Mucosa of stomach (tissue), 1 donor: ENCODE measurements around the gene CNTNAP5.

ENCODE experiments used
- H3K27me3 ChIP-seq: one replicate; pipeline ENCODE4 v1.7.0; 2013; ENCODE audit warnings: mild to moderate bottlenecking, low read length; ENCODE audit not compliant: control insufficient read depth, insufficient read depth
- H3K36me3 ChIP-seq: one replicate; pipeline ENCODE4 v1.7.0; 2013; ENCODE audit warnings: low read length; ENCODE audit not compliant: control insufficient read depth, insufficient read depth
- H3K4me1 ChIP-seq: one replicate; pipeline ENCODE4 v1.7.0; 2013; ENCODE audit warnings: mild to moderate bottlenecking, low read length; ENCODE audit not compliant: control insufficient read depth, insufficient read depth
- H3K4me3 ChIP-seq: one replicate; pipeline ENCODE4 v1.7.0; 2013; ENCODE audit warnings: low read length
- H3K9ac ChIP-seq: one replicate; pipeline ENCODE4 v1.7.0; 2013; ENCODE audit warnings: mild to moderate bottlenecking, low read length, moderate library complexity
- H3K9me3 ChIP-seq: one replicate; pipeline ENCODE4 v1.7.0; 2013; ENCODE audit warnings: mild to moderate bottlenecking, low read length, moderate library complexity; ENCODE audit not compliant: control insufficient read depth
- donor health status: Pancreatic carcinoma.

CNTNAP5 gene

GRCh38 chr2:124559236-124559635 lies 534.1 kb downstream of the CNTNAP5 start:
- Histone ChIP-seq H3K36me3 (no peaks in the 10 kb centered on the region), H3K27me3 (no peaks in the 10 kb centered on the region), H3K9ac (no peak overlapping the region), H3K4me1 (no peaks in the 10 kb centered on the region), H3K9me3 (no peaks in the 10 kb centered on the region), H3K4me3 (no peak overlapping the region)

GRCh38 chr2:124560592-124561112 lies 535.6 kb downstream of the CNTNAP5 start:
- no peaks in the 10 kb centered on the region for H3K36me3 ChIP-seq
- no peak overlapping the region for H3K9ac ChIP-seq
- H3K9me3 ChIP-seq: no peaks in the 10 kb centered on the region
- no peaks in the 10 kb centered on the region for H3K4me1 ChIP-seq
- H3K4me3 ChIP-seq: no peak overlapping the region
- no peaks in the 10 kb centered on the region for H3K27me3 ChIP-seq

- Histone ChIP-seq H3K27me3 (no peaks in the 10 kb centered on the region), H3K9me3 (no peaks in the 10 kb centered on the region), H3K36me3 (no peaks in the 10 kb centered on the region), H3K9ac (no peak overlapping the region), H3K4me1 (no peaks in the 10 kb centered on the region), H3K4me3 (no peak overlapping the region)
These were observed 536.4 kb downstream of the CNTNAP5 start for GRCh38 chr2:124561486-124561885.

- Histone ChIP-seq H3K4me1 (no peaks in the 10 kb centered on the region), H3K9me3 (no peaks in the 10 kb centered on the region), H3K4me3 (no peak overlapping the region), H3K36me3 (no peaks in the 10 kb centered on the region), H3K9ac (no peak overlapping the region), H3K27me3 (no peaks in the 10 kb centered on the region)
These were observed 538.3 kb downstream of the CNTNAP5 start for GRCh38 chr2:124563426-124563825.

- Histone ChIP-seq H3K27me3 (no peaks in the 10 kb centered on the region), H3K9ac (no peak overlapping the region), H3K9me3 (no peaks in the 10 kb centered on the region), H3K36me3 (no peaks in the 10 kb centered on the region), H3K4me1 (no peaks in the 10 kb centered on the region), H3K4me3 (no peak overlapping the region)
These were observed 541.5 kb downstream of the CNTNAP5 start for GRCh38 chr2:124566518-124566970.

- no peak overlapping the region for H3K4me3 ChIP-seq
- H3K27me3 ChIP-seq: no peaks in the 10 kb centered on the region
- no peaks in the 10 kb centered on the region for H3K36me3 ChIP-seq
- no peak overlapping the region for H3K9ac ChIP-seq
- H3K4me1 ChIP-seq: peaks cover 5% of the 10 kb centered on the region
- H3K9me3 ChIP-seq: no peaks in the 10 kb centered on the region
These were observed 545.8 kb downstream of the CNTNAP5 start for GRCh38 chr2:124570872-124571271.

- Histone ChIP-seq H3K4me3 (no peak overlapping the region), H3K9me3 (no peaks in the 10 kb centered on the region), H3K36me3 (no peaks in the 10 kb centered on the region), H3K27me3 (no peaks in the 10 kb centered on the region), H3K4me1 (peaks cover 5% of the 10 kb centered on the region), H3K9ac (no peak overlapping the region)
These were observed 546.7 kb downstream of the CNTNAP5 start for GRCh38 chr2:124571836-124572235.

- H3K9ac ChIP-seq: no peak overlapping the region
- H3K4me3 ChIP-seq: no peak overlapping the region
- H3K9me3 ChIP-seq: no peaks in the 10 kb centered on the region
- no peaks in the 10 kb centered on the region for H3K27me3 ChIP-seq
- no peaks in the 10 kb centered on the region for H3K36me3 ChIP-seq
- peaks cover 5% of the 10 kb centered on the region for H3K4me1 ChIP-seq
These were observed 548.0 kb downstream of the CNTNAP5 start for GRCh38 chr2:124572934-124573634.

GRCh38 chr2:124575497-124575896 lies 550.4 kb downstream of the CNTNAP5 start:
- peaks cover 5% of the 10 kb centered on the region for H3K4me1 ChIP-seq
- no peaks in the 10 kb centered on the region for H3K9me3 ChIP-seq
- H3K27me3 ChIP-seq: no peaks in the 10 kb centered on the region
- H3K4me3 ChIP-seq: no peak overlapping the region
- no peaks in the 10 kb centered on the region for H3K36me3 ChIP-seq
- no peak overlapping the region for H3K9ac ChIP-seq

- no peak overlapping the region for H3K4me3 ChIP-seq
- no peaks in the 10 kb centered on the region for H3K9me3 ChIP-seq
- no peaks in the 10 kb centered on the region for H3K27me3 ChIP-seq
- no peaks in the 10 kb centered on the region for H3K4me1 ChIP-seq
- no peak overlapping the region for H3K9ac ChIP-seq
- no peaks in the 10 kb centered on the region for H3K36me3 ChIP-seq
These were observed 555.2 kb downstream of the CNTNAP5 start for GRCh38 chr2:124580263-124580662.

- Histone ChIP-seq H3K4me3 (no peak overlapping the region), H3K4me1 (no peaks in the 10 kb centered on the region), H3K27me3 (no peaks in the 10 kb centered on the region), H3K36me3 (no peaks in the 10 kb centered on the region), H3K9ac (no peak overlapping the region), H3K9me3 (no peaks in the 10 kb centered on the region)
These were observed 557.3 kb downstream of the CNTNAP5 start for GRCh38 chr2:124582387-124582786.

- Histone ChIP-seq H3K4me3 (no peak overlapping the region), H3K4me1 (no peaks in the 10 kb centered on the region), H3K36me3 (no peaks in the 10 kb centered on the region), H3K27me3 (no peaks in the 10 kb centered on the region), H3K9ac (no peak overlapping the region), H3K9me3 (no peaks in the 10 kb centered on the region)
These were observed 559.5 kb downstream of the CNTNAP5 start for GRCh38 chr2:124584615-124585014.
